ENCODE data around the gene CYFIP2. TPM values are rescaled to one million over a fixed set of nuclear protein-coding genes. Genes with fewer than 3 reads are reported as not detected.

Gene CYFIP2
- total RNA-seq = 8.1 and 8.8 TPM in 2 replicates

GRCh38 chr5:157265714-157266285, at the start of gene CYFIP2:
Gene CYFIP2, plus strand, starts transcription at chr5:157266123. Its CDS starts 19,239 bp downstream, at chr5:157285362.

Other genes starting within 250 kb of the CYFIP2 start
- gene HAVCR1, start 207.0 kb upstream of the CYFIP2 start, total RNA-seq = not detected in 2 replicates
- gene HAVCR2, start 157.1 kb upstream of the CYFIP2 start, total RNA-seq = under 0.01 and 0.09 TPM in 2 replicates
- 5.8 and 6.4 TPM in 2 replicates for gene MED7, start 123.3 kb upstream of the CYFIP2 start, total RNA-seq
- gene GARIN3, start 99.9 kb upstream of the CYFIP2 start, total RNA-seq = not detected in 2 replicates
- under 0.01 TPM in 2 replicates for gene ITK, start 85.3 kb upstream of the CYFIP2 start, total RNA-seq
- gene NIPAL4, start 194.1 kb downstream of the CYFIP2 start, total RNA-seq = 0.14 TPM in 1 of 2 replicates, not detected in the other

Measured in smooth muscle cell of bladder (primary cell).